Measurements from ENCODE around the gene CTTN.
"Not testable (repeated sequence)": the region's sequence is repeated elsewhere in the genome, so short reads cannot be mapped to it uniquely, and the experiment has no call there.

Gene CTTN

DNA sequence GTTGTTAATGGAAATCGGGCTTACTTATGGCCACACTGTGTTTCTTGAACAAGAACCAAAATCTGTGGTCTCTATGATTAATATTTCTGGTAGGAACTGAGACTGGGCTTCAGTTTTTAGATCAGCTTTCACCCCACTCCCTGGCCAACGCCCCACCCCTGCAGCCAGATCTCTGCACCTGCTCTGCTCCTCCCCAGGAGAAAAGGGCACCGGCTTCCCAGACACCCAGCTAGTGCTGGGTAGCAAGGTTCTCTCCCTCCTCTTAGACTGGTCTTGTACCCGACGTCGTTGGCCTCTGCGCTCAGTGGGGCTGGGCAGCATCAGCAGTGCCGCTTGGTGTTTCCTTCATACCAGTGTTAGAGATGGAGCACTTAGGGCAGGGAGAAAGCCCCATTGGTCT is 17.0 kb upstream of the CTTN start:
- DNase-seq (ENCODE audit: low read depth in 3 of 3, low spot score in 1 of 3), result no peak

GRCh38 chr11:70381872-70382861 is 16.2 kb upstream of the CTTN start:
- no peak for DNase-seq (ENCODE audit: low read depth in 3 of 3, low spot score in 1 of 3)

GRCh38 chr11:70383664-70384565 is 14.4 kb upstream of the CTTN start:
- DNase-seq (ENCODE audit: low read depth in 3 of 3, low spot score in 1 of 3), result no peak

- DNase-seq (ENCODE audit: low read depth in 3 of 3, low spot score in 1 of 3), result no peak
These were observed 13.7 kb upstream of the CTTN start for GRCh38 chr11:70384566-70385152.

DNA sequence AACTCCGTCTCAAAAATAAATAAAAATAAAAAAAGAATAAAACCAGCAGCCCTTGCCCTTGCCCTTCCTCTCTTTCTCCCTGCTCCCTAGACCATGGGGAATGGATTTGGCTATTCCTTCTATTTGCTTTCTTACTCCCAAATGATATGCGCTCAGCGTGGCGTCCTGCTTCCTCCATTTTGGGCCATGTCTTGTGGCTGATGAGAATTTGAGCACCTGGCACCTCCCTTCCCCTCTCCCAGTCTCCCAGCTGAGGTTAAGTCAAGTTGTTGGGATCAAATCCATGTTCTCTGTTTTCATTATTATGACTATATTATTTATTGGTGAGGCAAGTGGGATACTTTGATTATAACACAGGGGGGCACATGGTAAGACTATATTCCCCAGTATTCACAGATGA is 10.8 kb upstream of the CTTN start:
- no peak for DNase-seq (ENCODE audit: low read depth in 3 of 3, low spot score in 1 of 3)

- DNase-seq (ENCODE audit: low read depth in 3 of 3, low spot score in 1 of 3), result no peak
These were observed 9.1 kb upstream of the CTTN start for GRCh38 chr11:70389201-70389600.

DNA sequence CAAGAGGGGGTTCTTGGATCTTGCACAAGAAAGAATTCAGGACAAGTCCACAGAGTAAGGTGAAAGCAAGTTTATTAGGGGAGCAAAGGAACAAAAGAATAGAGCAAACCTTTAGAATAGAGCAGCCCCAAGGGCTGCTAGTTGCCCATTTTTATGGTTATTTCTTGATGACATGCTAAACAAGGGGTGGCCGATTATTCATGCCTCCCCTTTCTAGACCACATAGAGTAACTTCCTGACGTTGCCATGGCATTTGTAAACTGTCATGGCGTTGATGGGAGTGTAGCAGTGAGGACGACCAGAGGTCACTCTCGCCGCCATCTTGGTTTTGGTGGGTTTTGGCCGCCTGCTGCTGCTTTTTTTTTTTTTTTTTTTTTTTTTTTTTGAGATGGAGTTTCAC is 7.4 kb upstream of the CTTN start:
- DNase-seq (ENCODE audit: low read depth in 3 of 3, low spot score in 1 of 3), result not testable (repeated sequence)

GRCh38 chr11:70394211-70394950 is 3.9 kb upstream of the CTTN start:
- DNase-seq (ENCODE audit: low read depth in 3 of 3, low spot score in 1 of 3), result no peak

- no peak for DNase-seq (ENCODE audit: low read depth in 3 of 3, low spot score in 1 of 3)
These were observed 870 bp upstream of the CTTN start for GRCh38 chr11:70397336-70397982.

- DNase-seq (ENCODE audit: low read depth in 3 of 3, low spot score in 1 of 3), result no peak
These were observed 728 bp downstream of the CTTN start for GRCh38 chr11:70398834-70399680.

- DNase-seq (ENCODE audit: low read depth in 3 of 3, low spot score in 1 of 3), result no peak
These were observed 1.4 kb downstream of the CTTN start for GRCh38 chr11:70399681-70400112.

DNA sequence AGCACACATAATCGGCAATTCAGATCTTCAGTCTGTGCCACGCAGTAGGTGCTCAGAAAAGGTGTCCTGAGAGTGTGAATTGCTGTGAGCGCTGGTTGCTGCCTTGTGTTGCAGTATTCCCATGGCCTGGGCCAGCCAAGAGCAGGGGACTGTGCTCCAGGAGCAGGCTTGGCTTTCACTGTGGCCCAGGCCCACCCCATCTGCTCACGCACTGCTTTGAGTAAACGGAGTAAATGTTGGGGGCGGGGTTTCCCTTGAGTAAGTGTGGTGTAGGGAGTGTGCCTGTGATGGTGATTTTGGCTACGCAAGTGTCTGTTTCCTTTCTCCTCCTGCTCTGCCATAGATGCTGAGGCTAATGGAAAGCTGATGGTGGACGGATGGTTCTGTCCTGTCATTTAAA is 2.3 kb downstream of the CTTN start:
- no peak for DNase-seq (ENCODE audit: low read depth in 3 of 3, low spot score in 1 of 3)

DNA sequence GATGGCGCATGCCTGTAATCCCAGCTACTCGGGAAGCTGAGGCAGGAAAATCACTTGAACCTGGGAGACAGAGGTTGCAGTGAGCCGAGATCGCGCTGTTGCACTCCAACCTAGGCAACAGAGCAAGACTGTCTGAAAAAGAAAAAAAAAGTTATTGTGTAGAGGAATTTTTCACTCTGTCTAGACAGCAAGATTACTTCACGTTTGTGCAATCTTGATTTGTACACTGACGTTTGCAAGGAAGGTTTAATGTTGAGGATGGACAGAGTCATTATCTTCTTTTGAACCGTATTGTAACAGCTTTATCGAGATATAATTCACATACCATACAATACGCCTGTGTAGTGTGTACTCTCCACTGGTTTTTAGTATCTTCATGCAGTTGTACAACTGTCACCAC is 3.7 kb downstream of the CTTN start:
- no peak for DNase-seq (ENCODE audit: low read depth in 3 of 3, low spot score in 1 of 3)

GRCh38 chr11:70402685-70403084 is 4.4 kb downstream of the CTTN start:
- DNase-seq (ENCODE audit: low read depth in 3 of 3, low spot score in 1 of 3), result no peak

DNA sequence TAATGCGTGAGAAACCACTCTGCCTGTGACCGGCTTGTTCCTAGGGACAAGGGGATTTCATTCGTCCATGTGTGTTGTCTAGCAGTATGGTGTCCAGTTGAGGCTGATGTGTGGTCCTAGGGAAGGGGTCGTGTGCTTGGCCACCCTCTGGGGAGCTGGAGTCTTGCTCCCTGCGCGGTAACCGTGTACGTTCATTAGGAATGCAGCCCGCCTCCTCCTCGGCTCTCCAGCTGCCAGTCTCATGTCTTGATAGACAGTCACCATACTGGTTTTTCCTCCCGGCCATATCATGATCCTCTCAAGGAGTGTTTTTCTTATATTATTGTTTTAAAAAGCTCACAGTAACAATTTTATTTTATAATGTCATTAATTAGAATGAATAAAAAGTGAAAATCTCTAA is 5.9 kb downstream of the CTTN start:
- no peak for DNase-seq (ENCODE audit: low read depth in 3 of 3, low spot score in 1 of 3)

- DNase-seq (ENCODE audit: low read depth in 3 of 3, low spot score in 1 of 3), result no peak
These were observed 7.5 kb downstream of the CTTN start for GRCh38 chr11:70405679-70406395.

- DNase-seq (ENCODE audit: low read depth in 3 of 3, low spot score in 1 of 3), result no peak
These were observed 8.8 kb downstream of the CTTN start for GRCh38 chr11:70407121-70407520.

- no peak for DNase-seq (ENCODE audit: low read depth in 3 of 3, low spot score in 1 of 3)
These were observed 9.5 kb downstream of the CTTN start for GRCh38 chr11:70407814-70408213.

GRCh38 chr11:70408326-70408725 is 10.0 kb downstream of the CTTN start:
- not testable (repeated sequence) for DNase-seq (ENCODE audit: low read depth in 3 of 3, low spot score in 1 of 3)

Measured in stimulated activated CD4-positive, alpha-beta T cell treated with anti-CD3 and anti-CD28 coated beads, TNF-alpha, amount 100 ng/mL, for 1 hour (primary cell).